Measurements from ENCODE around the gene L3MBTL3. TPM values are rescaled to one million over a fixed set of nuclear protein-coding genes. Genes with fewer than 3 reads are reported as not detected.

L3MBTL3 gene
- total RNA-seq, 1 donor from 2014 or later: 22.2 TPM

GRCh38 chr6:130140084-130140483 is 121.7 kb downstream of the L3MBTL3 start:
- Mint-ChIP-seq H3K36me3 (ENCODE audit: low read depth, unreplicated experiment) (peaks cover 10% of the 10 kb centered on the region), H3K4me3 (ENCODE audit: unreplicated experiment) (no peak overlapping the region), H3K27me3 (ENCODE audit: low read depth, unreplicated experiment) (no peaks in the 10 kb centered on the region), H3K27ac (ENCODE audit: unreplicated experiment) (no peak overlapping the region), H3K9me3 (ENCODE audit: unreplicated experiment) (no peaks in the 10 kb centered on the region), H3K4me1 (ENCODE audit: low read depth, unreplicated experiment) (peaks cover 6% of the 10 kb centered on the region)
- no peaks in the 10 kb centered on the region for H3K4me1 ChIP-seq (ENCODE audit: insufficient read depth, low read length)
- no peak for TF ChIP-seq EZH2 (IDR thresholded peaks at IDR 0.05; ENCODE audit: insufficient read depth, low read length)
- no peak for TF ChIP-seq CTCF (IDR thresholded peaks at IDR 0.05; ENCODE audit: insufficient read depth, low read depth, low read length)
- FAIRE-seq (no peak), DNase-seq (ENCODE audit: low read depth) (no peak)
- peaks cover 7% of the 10 kb centered on the region for H3K36me3 ChIP-seq (ENCODE audit: insufficient read depth, low read length)
- no peak overlapping the region for H3K4me3 ChIP-seq (ENCODE audit: insufficient read depth, low read depth, low read length)
- no peak overlapping the region for H3K9ac ChIP-seq (ENCODE audit: low read length)
- H3K27ac ChIP-seq (ENCODE audit: low read depth, low read length): no peak overlapping the region
- H4K20me1 ChIP-seq (ENCODE audit: insufficient read depth, low read length): no peaks in the 10 kb centered on the region
- H3K9me3 ChIP-seq (ENCODE audit: insufficient read depth, low read depth, low read length): no peaks in the 10 kb centered on the region
- H3K4me2 ChIP-seq (ENCODE audit: low read length): no peak overlapping the region
- H2AFZ ChIP-seq (ENCODE audit: low read depth, low read length): no peak overlapping the region
- H3K27me3 ChIP-seq (ENCODE audit: insufficient read depth, low read length): no peaks in the 10 kb centered on the region
- no peaks in the 10 kb centered on the region for H3K79me2 ChIP-seq (ENCODE audit: insufficient read depth, low read length)

- H3K27ac ChIP-seq (ENCODE audit: low read depth, low read length): no peak overlapping the region
- no peaks in the 10 kb centered on the region for H3K36me3 Mint-ChIP-seq (ENCODE audit: low read depth, unreplicated experiment)
- no peaks in the 10 kb centered on the region for H4K20me1 ChIP-seq (ENCODE audit: insufficient read depth, low read length)
- H3K9ac ChIP-seq (ENCODE audit: low read length): no peak overlapping the region
- H3K9me3 ChIP-seq (ENCODE audit: insufficient read depth, low read depth, low read length): no peaks in the 10 kb centered on the region
- no peak for TF ChIP-seq CTCF (IDR thresholded peaks at IDR 0.05; ENCODE audit: insufficient read depth, low read depth, low read length)
- no peak for TF ChIP-seq EZH2 (IDR thresholded peaks at IDR 0.05; ENCODE audit: insufficient read depth, low read length)
- peaks cover 7% of the 10 kb centered on the region for H3K36me3 ChIP-seq (ENCODE audit: insufficient read depth, low read length)
- FAIRE-seq: peak; percentile 29
- no peak overlapping the region for H3K27ac Mint-ChIP-seq (ENCODE audit: unreplicated experiment)
- H3K4me2 ChIP-seq (ENCODE audit: low read length): no peak overlapping the region
- no peaks in the 10 kb centered on the region for H3K4me1 ChIP-seq (ENCODE audit: insufficient read depth, low read length)
- H3K79me2 ChIP-seq (ENCODE audit: insufficient read depth, low read length): no peaks in the 10 kb centered on the region
- DNase-seq (ENCODE audit: low read depth): no peak
- H3K4me3 Mint-ChIP-seq (ENCODE audit: unreplicated experiment): no peak overlapping the region
- peaks cover 6% of the 10 kb centered on the region for H3K4me1 Mint-ChIP-seq (ENCODE audit: low read depth, unreplicated experiment)
- no peaks in the 10 kb centered on the region for H3K27me3 Mint-ChIP-seq (ENCODE audit: low read depth, unreplicated experiment)
- H3K4me3 ChIP-seq (ENCODE audit: insufficient read depth, low read depth, low read length): no peak overlapping the region
- no peak overlapping the region for H2AFZ ChIP-seq (ENCODE audit: low read depth, low read length)
- H3K27me3 ChIP-seq (ENCODE audit: insufficient read depth, low read length): no peaks in the 10 kb centered on the region
- H3K9me3 Mint-ChIP-seq (ENCODE audit: unreplicated experiment): no peaks in the 10 kb centered on the region
Observed at GRCh38 chr6:130143709-130144108, 125.3 kb downstream of the L3MBTL3 start.

GRCh38 chr6:130147111-130147510 is 128.7 kb downstream of the L3MBTL3 start:
- Mint-ChIP-seq H3K27me3 (ENCODE audit: low read depth, unreplicated experiment) (no peaks in the 10 kb centered on the region), H3K4me1 (ENCODE audit: low read depth, unreplicated experiment) (peaks cover 6% of the 10 kb centered on the region), H3K36me3 (ENCODE audit: low read depth, unreplicated experiment) (no peaks in the 10 kb centered on the region), H3K27ac (ENCODE audit: unreplicated experiment) (no peak overlapping the region), H3K4me3 (ENCODE audit: unreplicated experiment) (no peak overlapping the region), H3K9me3 (ENCODE audit: unreplicated experiment) (peaks cover 2% of the 10 kb centered on the region)
- H3K9ac ChIP-seq (ENCODE audit: low read length): no peak overlapping the region
- peaks cover 10% of the 10 kb centered on the region for H3K36me3 ChIP-seq (ENCODE audit: insufficient read depth, low read length)
- DNase-seq (ENCODE audit: low read depth) (no peak), FAIRE-seq (no peak)
- H3K4me3 ChIP-seq (ENCODE audit: insufficient read depth, low read depth, low read length): no peak overlapping the region
- H3K79me2 ChIP-seq (ENCODE audit: insufficient read depth, low read length): no peaks in the 10 kb centered on the region
- TF ChIP-seq CTCF (IDR thresholded peaks at IDR 0.05; ENCODE audit: insufficient read depth, low read depth, low read length) (no peak), EZH2 (IDR thresholded peaks at IDR 0.05; ENCODE audit: insufficient read depth, low read length) (no peak)
- H3K9me3 ChIP-seq (ENCODE audit: insufficient read depth, low read depth, low read length): no peaks in the 10 kb centered on the region
- H3K27me3 ChIP-seq (ENCODE audit: insufficient read depth, low read length): no peaks in the 10 kb centered on the region
- H3K27ac ChIP-seq (ENCODE audit: low read depth, low read length): no peak overlapping the region
- H3K4me1 ChIP-seq (ENCODE audit: insufficient read depth, low read length): no peaks in the 10 kb centered on the region
- no peak overlapping the region for H3K4me2 ChIP-seq (ENCODE audit: low read length)
- no peak overlapping the region for H2AFZ ChIP-seq (ENCODE audit: low read depth, low read length)
- H4K20me1 ChIP-seq (ENCODE audit: insufficient read depth, low read length): no peaks in the 10 kb centered on the region

All from astrocyte (in vitro differentiated cells and primary cell).